Smooth muscle cell (in vitro differentiated cells): ENCODE measurements around the gene IFT27. TPM values are rescaled to one million over a fixed set of nuclear protein-coding genes. Genes with fewer than 3 reads are reported as not detected.

Experiments used
- DNase-seq: peaks from one replicate; lab custom pipeline; 2025; ENCODE audit not compliant: unreplicated experiment; lab: John Stamatoyannopoulos, UW
- H2AFZ ChIP-seq: fragments of 200-600 bp; sonication (generic); 2 replicates; pipeline ENCODE4 v1.6.0; 2016; ENCODE audit warnings: antibody characterized with exemption, low read depth, mild to moderate bottlenecking
- H3F3A ChIP-seq: fragments of 200-600 bp; sonication (generic); 2 replicates; pipeline ENCODE4 v1.6.0; 2017; ENCODE audit warnings: antibody characterized with exemption, low read depth
- H3K27ac ChIP-seq: fragments of 200-600 bp; sonication (generic); 2 replicates; pipeline ENCODE4 v1.5.1; 2016; ENCODE audit warnings: low read depth, mild to moderate bottlenecking
- H3K27me3 ChIP-seq: fragments of 200-600 bp; sonication (generic); 2 replicates; pipeline ENCODE4 v1.6.1; 2016; ENCODE audit warnings: low read depth, mild to moderate bottlenecking
- H3K36me3 ChIP-seq: fragments of 200-600 bp; sonication (generic); 2 replicates; pipeline ENCODE4 v1.5.1; 2016; ENCODE audit warnings: low read depth
- H3K4me1 ChIP-seq: fragments of 200-600 bp; sonication (generic); 2 replicates; pipeline ENCODE4 v1.5.1; 2016; ENCODE audit warnings: low read depth
- H3K4me2 ChIP-seq: fragments of 200-600 bp; sonication (generic); 2 replicates; pipeline ENCODE4 v1.6.0; 2016; ENCODE audit warnings: mild to moderate bottlenecking
- H3K4me3 ChIP-seq: fragments of 200-600 bp; sonication (generic); 2 replicates; pipeline ENCODE4 v1.5.1; 2016; ENCODE audit warnings: mild to moderate bottlenecking
- H3K79me2 ChIP-seq: fragments of 200-600 bp; sonication (generic); 2 replicates; pipeline ENCODE4 v1.6.0; 2016; ENCODE audit warnings: low read depth, mild to moderate bottlenecking
- H3K9ac ChIP-seq: fragments of 200-600 bp; sonication (generic); 2 replicates; pipeline ENCODE4 v1.6.0; 2016; ENCODE audit warnings: low read depth
- H3K9me3 ChIP-seq: fragments of 200-600 bp; sonication (generic); replicated peaks from 2 replicates; pipeline ENCODE4 v1.5.1; 2016; ENCODE audit warnings: low read depth
- H4K20me1 ChIP-seq: fragments of 200-600 bp; sonication (generic); 2 replicates; pipeline ENCODE4 v1.6.0; 2016; ENCODE audit warnings: low read depth
- WGBS: methylation state at CpG from one replicate; pipeline ENCODE4 v1.1.7; 2016; ENCODE audit warnings: low lambda C conversion rate; 5-methylcytosine and 5-hydroxymethylcytosine counted together
- polyA plus RNA-seq: library from polyadenylated mRNA; unstranded; fragments of >200 nt; fragmentation: Nextera tagmentation; extraction: Ambion mirVana; gene quantifications from 2 replicates; pipeline ENCODE4 v1.2.1, GENCODE V29; 2016
- total RNA-seq: library from RNA; depleted of rRNA; stranded (reverse); fragments of >200 nt; gene quantifications from 2 replicates; pipeline ENCODE4 v1.2.3, GENCODE V29; 2014
- TF ChIP-seq, protein P1 (sequence below): fragments of 200-600 bp; sonication (generic); IDR thresholded peaks from 2 replicates; pipeline ENCODE4 v1.5.1; 2017; ENCODE audit warnings: borderline replicate concordance, mild to moderate bottlenecking, antibody characterized with exemption; ENCODE audit not compliant: insufficient read depth, poor library complexity, severe bottlenecking

The IFT27 gene
- total and polyA plus RNA-seq, 2 experiments from 2014 or later: 16.0 to 43.2 TPM

DNA sequence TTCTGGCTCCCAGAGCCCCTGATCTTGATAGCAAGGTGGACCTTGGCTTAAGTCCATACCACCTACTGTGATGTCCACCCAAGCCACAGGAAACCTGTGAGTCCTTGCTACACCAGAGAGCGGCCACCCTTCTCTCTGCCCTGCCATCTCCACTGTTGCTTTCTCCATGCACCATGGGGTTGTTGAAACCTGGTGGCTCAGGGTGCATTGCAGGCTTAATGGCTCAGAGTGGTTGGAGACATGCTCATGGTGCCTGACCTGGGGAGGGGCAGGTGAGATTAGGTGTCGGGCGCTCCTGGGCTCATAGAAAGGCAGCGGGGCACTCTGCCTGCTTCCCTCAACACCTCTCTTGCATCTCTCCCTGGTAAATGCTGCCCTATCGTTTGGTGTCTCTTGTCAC, 47.4 kb downstream of the IFT27 start:
- H4K20me1 ChIP-seq: no peaks in the 10 kb centered on the region
- H3K79me2 ChIP-seq: no peaks in the 10 kb centered on the region
- H3K4me3 ChIP-seq: no peak overlapping the region
- peaks cover 3% of the 10 kb centered on the region for H3K4me1 ChIP-seq
- H3K9ac ChIP-seq: no peak overlapping the region
- DNase-seq: no peak
- TF ChIP-seq, protein P1, sequence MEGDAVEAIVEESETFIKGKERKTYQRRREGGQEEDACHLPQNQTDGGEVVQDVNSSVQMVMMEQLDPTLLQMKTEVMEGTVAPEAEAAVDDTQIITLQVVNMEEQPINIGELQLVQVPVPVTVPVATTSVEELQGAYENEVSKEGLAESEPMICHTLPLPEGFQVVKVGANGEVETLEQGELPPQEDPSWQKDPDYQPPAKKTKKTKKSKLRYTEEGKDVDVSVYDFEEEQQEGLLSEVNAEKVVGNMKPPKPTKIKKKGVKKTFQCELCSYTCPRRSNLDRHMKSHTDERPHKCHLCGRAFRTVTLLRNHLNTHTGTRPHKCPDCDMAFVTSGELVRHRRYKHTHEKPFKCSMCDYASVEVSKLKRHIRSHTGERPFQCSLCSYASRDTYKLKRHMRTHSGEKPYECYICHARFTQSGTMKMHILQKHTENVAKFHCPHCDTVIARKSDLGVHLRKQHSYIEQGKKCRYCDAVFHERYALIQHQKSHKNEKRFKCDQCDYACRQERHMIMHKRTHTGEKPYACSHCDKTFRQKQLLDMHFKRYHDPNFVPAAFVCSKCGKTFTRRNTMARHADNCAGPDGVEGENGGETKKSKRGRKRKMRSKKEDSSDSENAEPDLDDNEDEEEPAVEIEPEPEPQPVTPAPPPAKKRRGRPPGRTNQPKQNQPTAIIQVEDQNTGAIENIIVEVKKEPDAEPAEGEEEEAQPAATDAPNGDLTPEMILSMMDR: no peak
- H3K36me3 ChIP-seq: no peaks in the 10 kb centered on the region
- no peaks in the 10 kb centered on the region for H3F3A ChIP-seq
- H3K27ac ChIP-seq: no peak overlapping the region
- no peak overlapping the region for H2AFZ ChIP-seq
- WGBS: 93% methylated on average over 5 of the region's 5 CpGs
- H3K4me2 ChIP-seq: no peak overlapping the region
- no peaks in the 10 kb centered on the region for H3K9me3 ChIP-seq
- H3K27me3 ChIP-seq: no peaks in the 10 kb centered on the region

DNA sequence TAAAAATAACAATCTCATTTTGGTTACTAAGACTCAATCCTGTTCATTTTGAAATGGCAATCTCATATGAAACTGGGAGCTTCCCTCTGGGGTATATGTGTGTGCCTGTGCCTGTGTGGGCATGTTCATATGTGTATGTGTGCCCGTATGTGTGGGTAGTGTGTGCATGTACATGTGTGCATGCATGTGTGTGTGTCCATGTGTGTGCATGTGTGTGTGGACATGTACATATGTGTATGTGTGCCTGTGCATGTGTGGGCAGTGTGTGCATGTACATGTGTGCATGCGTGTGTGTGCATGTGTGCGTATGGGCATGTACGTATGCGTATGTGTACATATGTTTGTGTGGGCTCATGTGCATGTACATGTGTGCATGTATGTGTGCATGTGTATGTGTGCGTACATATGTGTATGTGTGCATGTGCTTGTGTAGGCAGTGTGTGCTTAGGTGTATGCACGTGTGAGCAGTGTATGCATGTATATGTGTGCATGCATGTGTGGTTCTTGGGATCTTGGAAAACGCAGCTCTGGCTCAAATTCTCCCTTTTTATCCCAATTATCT, 47.9 kb downstream of the IFT27 start:
- Histone ChIP-seq H3K27ac (no peak overlapping the region), H3K9me3 (no peaks in the 10 kb centered on the region), H3K79me2 (no peaks in the 10 kb centered on the region), H3K27me3 (peaks cover under 1% of the 10 kb centered on the region), H3K36me3 (no peaks in the 10 kb centered on the region), H3F3A (no peaks in the 10 kb centered on the region), H2AFZ (no peak overlapping the region), H3K9ac (no peak overlapping the region), H3K4me2 (no peak overlapping the region), H4K20me1 (no peaks in the 10 kb centered on the region), H3K4me3 (no peak overlapping the region), H3K4me1 (peaks cover 3% of the 10 kb centered on the region)
- TF ChIP-seq, protein P1: no peak
- DNase-seq: no peak
- WGBS: 86% methylated on average over 8 of the region's 8 CpGs

DNA sequence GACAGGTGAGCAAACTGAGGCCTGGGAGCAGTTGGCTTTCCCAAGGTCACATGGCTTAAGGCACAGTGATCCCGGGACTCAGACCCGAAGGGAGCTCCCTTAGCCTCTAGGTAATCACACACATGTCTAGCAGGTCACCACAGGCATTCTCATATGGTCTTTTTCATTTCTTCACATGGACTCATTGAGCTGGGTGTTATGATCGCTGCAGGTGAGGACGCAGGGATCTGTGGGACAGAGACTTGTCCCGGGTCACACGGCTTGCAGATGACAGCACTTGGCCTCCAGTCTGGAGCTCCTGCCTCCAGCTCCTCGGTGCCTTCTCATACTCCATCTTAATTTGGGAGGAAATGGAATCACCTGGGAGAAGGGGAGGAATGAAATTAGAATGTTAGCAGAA, 48.8 kb downstream of the IFT27 start:
- Histone ChIP-seq H3K4me1 (peaks cover 3% of the 10 kb centered on the region), H3K9me3 (no peaks in the 10 kb centered on the region), H3K79me2 (no peaks in the 10 kb centered on the region), H3K36me3 (no peaks in the 10 kb centered on the region), H3K27me3 (peaks cover 9% of the 10 kb centered on the region), H3F3A (no peaks in the 10 kb centered on the region), H2AFZ (no peak overlapping the region), H3K4me3 (no peak overlapping the region), H4K20me1 (no peaks in the 10 kb centered on the region), H3K4me2 (no peak overlapping the region), H3K9ac (no peak overlapping the region), H3K27ac (no peak overlapping the region)
- no peak for DNase-seq
- TF ChIP-seq, protein P1: no peak
- 83% methylated on average over 7 of the region's 7 CpGs for WGBS

- Histone ChIP-seq H3K27me3 (peaks cover 20% of the 10 kb centered on the region), H2AFZ (no peak overlapping the region), H3K9ac (no peak overlapping the region), H3K4me1 (peaks cover 3% of the 10 kb centered on the region), H3K79me2 (no peaks in the 10 kb centered on the region), H3K4me2 (no peak overlapping the region), H3F3A (no peaks in the 10 kb centered on the region), H3K9me3 (no peaks in the 10 kb centered on the region), H4K20me1 (no peaks in the 10 kb centered on the region), H3K36me3 (no peaks in the 10 kb centered on the region), H3K4me3 (no peak overlapping the region), H3K27ac (no peak overlapping the region)
- TF ChIP-seq, protein P1: no peak
- 90% methylated on average over 9 of the region's 9 CpGs for WGBS
- no peak for DNase-seq
These were observed 49.9 kb downstream of the IFT27 start for GRCh38 chr22:36726007-36726380.
